Activated CD4-positive, alpha-beta T cell treated with anti-CD3 and anti-CD28 coated beads, Interleukin-10, Interleukin-2, amounts not matched to agents 100 ng/mL and 50 ng/mL, durations not matched to agents 16 hours and 8 hours (primary cell): ENCODE results near the gene ZDHHC8.

ENCODE experiments used
- DNase-seq: peaks from one replicate; pipeline ENCODE4 v3.0.0-alpha.2; 2020

Gene ZDHHC8

GRCh38 chr22:20096574-20097420, 34.8 kb upstream of the ZDHHC8 start:
- DNase-seq, result no peak

DNA sequence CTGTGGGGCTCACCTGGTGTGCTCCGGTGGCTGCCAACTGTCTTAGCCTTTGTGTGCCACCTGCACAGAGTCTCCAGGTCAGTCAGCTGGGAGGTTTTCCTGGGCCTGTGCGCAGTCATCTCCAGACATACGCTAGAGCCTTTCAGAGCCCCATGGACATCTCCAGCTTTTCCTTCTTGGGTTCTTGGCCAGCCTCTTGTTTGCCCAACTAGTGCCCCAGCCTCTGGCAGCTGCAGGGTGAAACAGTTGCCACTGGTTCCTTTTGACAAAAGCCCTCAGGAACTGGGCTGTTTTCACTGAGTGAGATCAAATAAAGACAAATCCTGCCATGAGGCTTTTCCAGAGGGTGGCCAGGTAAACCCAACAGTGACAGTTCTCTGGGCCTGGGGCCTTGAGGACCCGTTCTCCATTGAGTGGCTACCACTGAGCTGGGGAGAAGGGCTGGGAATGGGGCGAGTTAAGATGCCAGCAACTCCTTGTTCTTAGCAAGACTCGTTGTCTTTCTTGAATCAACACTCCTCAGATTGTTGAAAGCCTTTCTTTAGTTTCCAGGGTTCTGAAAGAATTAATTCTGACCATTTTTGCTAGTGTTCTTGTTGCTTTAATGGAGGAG, 32.4 kb upstream of the ZDHHC8 start:
- no peak for DNase-seq

DNA sequence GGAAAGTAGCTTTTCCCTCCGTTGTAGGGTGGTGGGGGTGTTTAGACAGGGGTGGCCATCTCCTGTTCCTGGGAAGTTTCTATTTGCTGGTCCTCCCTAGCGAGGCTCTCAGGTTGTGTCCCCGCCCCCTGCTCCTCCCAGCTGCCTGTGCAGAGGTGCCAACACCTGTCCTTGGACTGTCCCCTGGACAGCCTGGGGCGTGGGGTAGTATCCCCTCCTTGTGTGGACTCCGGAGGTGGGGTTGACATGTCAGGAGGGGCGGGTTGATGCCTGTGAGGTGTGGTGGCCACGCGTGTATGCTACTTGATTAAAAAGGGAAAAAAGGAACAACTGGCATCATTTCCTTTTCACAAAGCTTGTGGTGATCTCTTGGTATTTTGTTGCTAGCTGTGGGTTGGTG, 30.0 kb upstream of the ZDHHC8 start:
- DNase-seq, result no peak

GRCh38 chr22:20102203-20102780, 29.3 kb upstream of the ZDHHC8 start:
- no peak for DNase-seq

DNA sequence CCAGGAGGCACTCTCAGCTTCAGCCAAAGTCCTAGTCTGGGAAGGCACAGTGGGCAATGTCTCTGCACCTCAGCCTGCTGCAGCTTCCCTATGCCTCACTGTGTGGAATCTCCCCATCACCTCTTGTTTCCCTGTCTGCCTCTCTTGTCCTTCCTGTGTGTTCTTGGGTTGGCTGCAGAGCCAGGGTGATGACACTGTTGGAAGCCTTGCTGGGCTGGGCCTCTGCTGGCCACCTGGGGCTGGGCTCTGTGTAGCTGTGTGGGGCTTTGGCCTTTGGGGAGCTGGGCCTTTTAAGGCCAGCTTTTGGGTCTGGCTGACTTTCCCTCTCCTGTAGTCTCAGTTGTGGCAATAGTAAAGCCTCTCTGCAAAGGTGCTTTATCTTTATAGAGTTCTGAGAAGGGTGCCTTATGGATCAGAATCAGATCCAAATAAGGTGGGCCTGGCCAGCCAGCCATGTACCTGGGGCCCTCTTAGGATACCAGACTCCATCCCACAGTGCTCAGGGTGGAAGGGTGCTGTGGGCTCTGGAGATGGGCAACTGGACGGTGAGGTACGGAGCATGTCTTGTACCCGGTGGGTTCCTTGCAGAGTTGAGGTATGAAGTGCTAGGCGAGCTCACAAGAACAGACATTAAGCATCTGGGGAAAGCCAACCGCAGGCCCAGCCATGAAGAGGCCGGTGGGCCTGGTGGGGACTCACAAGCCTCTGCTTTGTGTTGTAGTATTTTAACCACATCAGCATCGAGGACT, 26.0 kb upstream of the ZDHHC8 start:
- DNase-seq, result no peak

GRCh38 chr22:20106205-20106848, 25.3 kb upstream of the ZDHHC8 start:
- DNase-seq, result no peak

DNA sequence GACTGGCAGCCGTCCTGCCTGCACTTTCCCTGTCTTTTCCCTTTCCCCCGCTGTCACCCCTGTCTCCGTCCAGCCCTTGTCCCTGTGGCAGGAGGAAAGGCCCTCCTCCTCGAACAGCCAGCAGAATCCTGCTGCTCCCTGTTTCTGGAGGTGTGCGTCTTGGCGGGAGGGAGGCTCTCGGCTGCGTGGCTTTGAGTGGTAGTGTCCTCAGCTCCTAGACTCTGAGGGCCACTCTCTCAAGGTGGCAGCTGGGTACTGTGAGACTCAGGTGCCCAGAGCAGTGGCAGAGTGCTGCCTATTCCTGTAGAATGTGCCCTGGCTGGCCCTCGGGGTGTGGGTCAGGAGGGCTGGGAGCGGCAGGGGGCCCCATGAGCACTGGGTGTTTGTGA, 24.8 kb upstream of the ZDHHC8 start:
- DNase-seq, result no peak

DNA sequence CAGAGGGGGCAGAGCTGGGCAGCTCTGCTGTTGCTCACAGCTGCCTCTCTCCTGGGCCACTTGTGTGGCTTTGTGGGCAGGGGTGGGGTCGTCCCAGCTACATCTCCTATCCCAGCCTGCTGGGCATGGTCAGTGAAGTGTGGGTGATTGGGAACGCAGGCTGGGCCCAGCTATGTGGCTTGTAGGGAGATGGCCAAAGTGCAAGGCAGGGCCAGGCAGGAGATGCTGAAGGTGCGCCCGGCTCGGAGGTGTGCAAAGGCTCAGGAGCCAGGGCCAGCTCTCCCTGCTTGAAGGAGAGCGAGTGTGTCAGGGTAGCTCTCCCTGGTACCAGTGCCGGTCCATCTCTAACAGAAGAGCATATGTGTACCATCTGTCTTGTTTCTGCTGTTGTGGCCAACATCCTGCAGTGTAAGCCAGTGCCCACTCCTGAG, 24.1 kb upstream of the ZDHHC8 start:
- DNase-seq, result no peak

DNA sequence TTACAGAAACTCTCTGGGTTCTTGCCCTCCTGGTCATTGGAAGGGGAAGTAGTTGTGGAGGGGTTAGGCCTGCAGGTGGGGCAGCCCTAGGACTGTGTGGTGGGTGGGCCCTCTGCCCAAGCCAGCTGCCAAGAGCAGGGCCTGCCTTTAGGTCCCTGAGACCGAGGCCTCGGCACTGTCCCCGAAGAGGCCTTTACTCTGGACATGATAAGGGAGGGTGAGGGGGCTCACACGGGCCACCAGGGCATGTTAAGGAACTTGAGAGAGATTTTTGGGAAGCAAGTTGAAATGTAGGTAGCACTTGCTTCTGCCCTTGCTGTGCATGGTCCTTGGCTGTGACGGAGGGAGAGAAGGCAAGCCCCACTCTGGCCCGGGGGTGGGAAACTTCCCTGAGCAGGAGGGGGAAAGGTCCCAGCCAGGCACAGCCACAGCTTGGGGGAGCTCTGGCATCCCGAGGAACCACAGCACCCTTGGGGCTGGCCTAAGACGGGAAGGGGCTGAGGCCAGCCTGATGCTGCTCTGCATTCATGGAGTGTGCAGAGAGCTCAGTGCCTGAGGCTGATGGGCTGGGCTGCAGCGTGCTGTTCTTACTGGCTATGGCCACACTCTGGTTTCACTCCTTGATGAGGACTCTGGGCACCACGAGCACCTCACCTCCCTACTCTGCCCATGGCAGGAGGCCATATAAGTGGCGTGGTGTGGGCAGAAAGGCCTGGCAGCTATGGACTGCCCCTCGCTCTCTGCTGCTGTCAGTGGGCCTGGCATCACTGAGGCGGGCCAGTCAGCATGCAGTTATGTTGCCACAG, 23.4 kb upstream of the ZDHHC8 start:
- no peak for DNase-seq

- DNase-seq, result no peak
Measured at GRCh38 chr22:20108757-20109230, 22.8 kb upstream of the ZDHHC8 start.

- no peak for DNase-seq
Measured at GRCh38 chr22:20109411-20110358, 21.9 kb upstream of the ZDHHC8 start.

DNA sequence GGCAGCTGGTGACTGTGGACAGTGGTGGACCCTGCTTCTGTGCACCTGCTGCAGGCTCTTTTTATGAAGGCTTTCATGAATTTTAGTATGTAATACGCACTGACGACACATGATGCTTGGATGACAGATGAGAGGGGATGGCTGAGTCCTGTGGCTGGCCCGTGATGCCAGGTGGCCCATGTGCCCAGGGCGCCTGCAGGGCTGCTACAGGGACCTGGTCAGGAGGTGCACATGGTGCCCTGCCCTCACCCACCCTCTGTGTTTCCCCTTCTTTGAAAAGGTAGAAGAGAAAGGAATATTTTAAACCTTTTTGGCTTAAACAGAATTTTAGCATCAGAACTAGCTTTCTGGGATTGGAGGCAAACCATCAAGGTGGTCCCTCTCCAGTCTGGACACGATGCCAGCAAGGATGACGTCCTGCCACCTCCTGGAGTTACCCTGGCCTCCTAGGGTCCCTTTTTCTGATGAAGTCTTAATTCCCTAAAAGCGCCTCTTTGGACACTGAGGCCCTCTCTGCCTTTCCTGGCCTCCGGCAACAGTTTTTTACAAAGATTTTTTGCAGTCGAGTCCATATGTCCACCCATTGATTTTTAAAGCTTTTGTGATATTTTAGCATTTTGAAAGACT, 21.1 kb upstream of the ZDHHC8 start:
- DNase-seq, result no peak

DNA sequence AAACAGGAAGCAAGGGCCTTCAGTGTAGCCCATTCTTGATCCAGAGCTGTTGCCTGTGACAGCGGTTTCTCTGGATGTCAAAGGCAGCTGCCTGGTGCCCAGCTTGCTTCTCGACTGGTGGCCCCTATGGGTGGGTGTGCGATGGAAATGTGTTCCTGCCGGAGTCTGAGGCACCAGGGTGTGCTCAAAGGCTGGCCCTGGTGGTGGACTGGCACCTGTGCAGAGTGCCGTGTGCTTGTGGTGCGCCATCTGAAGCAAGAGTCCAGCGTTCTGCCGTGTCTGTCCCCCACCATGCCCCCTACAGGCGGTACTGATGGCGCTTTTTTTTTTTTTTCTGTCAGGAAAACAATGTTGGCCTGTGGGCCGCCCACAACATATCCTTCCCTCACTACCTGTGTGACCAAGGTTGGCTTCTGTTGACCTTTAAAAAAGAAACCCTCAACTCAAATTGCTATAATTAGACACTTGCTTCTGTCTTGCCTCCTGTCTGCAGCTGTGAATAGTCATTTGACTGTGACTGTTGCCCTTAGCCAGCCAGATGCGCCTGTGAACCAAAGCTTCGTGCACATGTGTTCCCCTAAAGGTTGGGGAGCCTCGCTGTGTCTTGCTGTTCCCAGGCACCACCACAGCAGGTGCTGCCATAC, 20.4 kb upstream of the ZDHHC8 start:
- peak; percentile 54 for DNase-seq

DNA sequence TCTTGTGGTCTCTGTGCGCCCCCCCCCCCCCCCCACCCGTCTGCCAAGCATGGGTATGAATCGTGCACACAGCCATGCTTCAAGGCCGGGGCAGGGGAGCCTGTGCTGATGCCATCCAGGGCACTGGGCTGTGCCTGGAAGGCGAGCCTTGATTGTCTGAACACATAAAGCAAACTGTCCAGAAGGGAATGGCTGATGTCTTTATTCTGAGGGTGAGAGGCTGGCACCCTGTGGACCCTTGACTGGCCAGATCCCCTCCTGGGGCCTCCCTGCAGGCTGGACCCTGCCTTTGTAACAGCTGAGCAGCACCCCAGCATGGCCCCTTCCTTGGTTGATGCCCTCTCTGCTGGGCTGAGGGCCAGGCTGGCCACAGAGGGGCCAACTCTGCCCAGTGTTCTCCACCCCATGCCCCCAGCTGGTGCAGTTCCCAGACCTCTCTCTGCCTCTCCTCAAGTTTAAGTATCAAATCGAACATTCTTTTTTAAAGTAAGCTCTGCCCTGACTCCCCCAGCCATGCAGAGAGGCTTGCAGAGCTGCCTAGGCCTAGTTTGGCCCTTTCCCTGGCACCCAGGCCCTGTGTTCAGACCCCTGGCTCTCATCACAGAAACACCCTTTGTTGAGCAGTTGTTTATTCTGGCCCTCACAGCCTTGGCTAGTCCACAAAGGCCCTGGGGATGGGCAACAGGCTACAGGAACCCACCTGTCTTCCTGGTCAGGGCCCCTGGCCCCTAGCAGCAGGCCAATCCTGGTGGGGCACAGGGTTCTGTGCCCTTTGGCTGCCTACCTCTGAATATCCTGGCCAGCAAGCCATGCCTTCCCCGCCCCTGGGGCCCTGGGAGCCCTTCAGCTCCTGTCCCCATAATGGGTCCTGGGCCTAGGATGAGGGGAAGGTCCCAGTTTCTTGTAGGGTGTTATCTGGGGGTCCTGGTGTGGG, 19.6 kb upstream of the ZDHHC8 start:
- no peak for DNase-seq

GRCh38 chr22:20112623-20113511, 18.7 kb upstream of the ZDHHC8 start:
- no peak for DNase-seq

DNA sequence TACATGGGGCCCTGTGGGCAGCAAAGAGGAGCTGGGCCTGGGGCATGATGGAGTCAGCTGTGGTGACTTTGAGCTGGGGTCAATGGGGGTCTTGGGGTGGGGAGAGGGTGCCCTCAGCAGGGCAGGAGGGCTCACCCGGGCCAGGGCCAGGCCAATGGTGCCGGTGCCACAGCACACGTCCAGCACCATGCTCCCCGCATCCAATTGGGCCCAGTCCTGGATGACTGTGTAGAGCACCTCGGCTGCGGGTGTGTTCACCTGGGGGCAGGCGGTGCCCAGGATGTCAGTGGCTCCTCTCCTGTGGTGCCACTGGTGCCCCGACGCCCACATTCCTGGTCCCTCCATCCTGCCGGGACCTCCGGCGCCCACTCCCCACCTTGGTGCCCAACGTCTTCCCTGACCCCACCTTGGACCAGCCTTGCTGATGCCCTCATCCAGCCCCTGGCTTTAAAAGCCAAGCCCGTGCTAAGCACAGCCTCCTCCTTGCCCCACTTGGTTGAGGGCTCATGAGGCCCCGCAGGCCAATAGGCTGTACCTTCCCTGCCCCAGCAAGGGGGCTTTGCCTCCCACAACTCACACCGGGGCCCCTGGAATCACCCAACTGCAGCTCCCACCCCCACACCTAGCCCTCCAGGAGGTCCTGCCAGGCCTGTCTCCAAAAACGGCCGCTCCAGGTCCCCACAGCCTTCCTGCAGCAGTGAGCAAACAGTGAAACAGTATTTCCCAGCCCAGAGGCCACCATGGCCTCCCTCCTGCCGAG, 17.9 kb upstream of the ZDHHC8 start:
- DNase-seq, result no peak
